NCI-H2029 treated with DMSO at 0.1 percent for 48 hours (cell line): ENCODE data around the gene FXYD7.
"Not testable (repeated sequence)": the region's sequence is repeated elsewhere in the genome, so short reads cannot be mapped to it uniquely, and the experiment has no call there.

ENCODE experiments used
- DNase-seq: peaks from one replicate; lab custom pipeline; 2025; lab: John Stamatoyannopoulos, UW

The FXYD7 gene

GRCh38 chr19:35144600-35145436 lies 1.8 kb downstream of the FXYD7 start:
- DNase-seq = peak; percentile 17

DNA sequence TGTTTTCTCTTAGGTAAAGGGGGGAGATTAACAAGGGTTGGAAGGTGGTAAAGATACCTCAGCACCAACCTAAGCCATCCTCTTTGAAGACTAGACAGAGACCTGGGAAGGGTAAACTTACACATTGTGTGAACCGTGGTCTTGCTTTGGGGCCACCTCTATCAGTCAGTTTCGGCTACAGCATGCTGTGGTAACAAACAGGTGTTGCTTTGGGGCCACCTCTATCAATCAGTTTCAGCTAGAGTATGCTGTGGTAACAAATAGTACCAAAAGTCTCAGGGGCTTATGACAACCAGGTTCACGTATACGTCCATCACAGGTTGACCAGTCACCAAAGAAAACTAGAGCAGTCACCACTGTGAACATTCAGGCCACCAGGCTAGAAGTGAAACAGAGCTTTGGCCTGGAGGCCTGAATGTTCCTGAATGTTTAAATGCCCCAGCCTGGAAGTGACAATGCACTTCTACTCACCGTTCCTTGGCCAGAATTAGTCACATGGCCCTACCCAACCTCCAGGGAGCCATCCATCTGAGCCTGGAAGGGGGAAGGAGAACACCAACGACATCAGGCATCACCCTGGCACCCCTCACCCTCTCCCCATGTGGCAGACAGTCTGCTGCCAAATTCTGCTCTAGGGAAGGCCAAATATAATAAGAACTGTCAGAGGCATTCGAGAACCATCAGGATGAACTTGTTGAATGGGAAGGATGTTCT lies 3.8 kb downstream of the FXYD7 start:
- DNase-seq = no peak

DNA sequence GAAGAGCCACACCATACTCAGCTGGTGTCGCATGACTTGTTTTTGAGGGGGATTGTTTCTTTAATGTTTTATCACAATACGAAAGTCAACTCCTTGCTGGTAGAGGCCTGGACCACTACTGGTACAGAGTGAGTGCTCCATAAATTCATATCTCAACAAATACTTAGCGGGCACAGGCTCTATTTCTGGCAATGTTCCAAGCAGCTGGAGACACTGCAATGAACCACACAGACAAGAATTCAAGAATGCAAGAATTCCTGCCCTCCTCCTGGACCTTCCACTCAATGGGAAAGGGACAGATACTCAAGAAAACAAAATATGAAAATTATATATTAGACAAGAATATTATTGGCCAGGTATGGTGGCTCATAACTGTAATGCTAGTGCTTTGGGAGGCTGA lies 6.4 kb downstream of the FXYD7 start:
- no peak for DNase-seq

- no peak for DNase-seq
Measured at GRCh38 chr19:35150445-35150844, 7.4 kb downstream of the FXYD7 start.

GRCh38 chr19:35151273-35152065 lies 8.4 kb downstream of the FXYD7 start:
- DNase-seq = no peak

- not testable (repeated sequence) for DNase-seq
Measured at GRCh38 chr19:35153129-35153522, 10.1 kb downstream of the FXYD7 start.

- DNase-seq = no peak
Measured at GRCh38 chr19:35153701-35154524, 10.9 kb downstream of the FXYD7 start.

- DNase-seq = no peak
Measured at GRCh38 chr19:35154525-35155406, 11.7 kb downstream of the FXYD7 start, which contains the start of gene FXYD5. Gene FXYD5, plus strand, starts transcription at chr19:35154735. Its CDS starts 816 bp downstream, at chr19:35155551.

DNA sequence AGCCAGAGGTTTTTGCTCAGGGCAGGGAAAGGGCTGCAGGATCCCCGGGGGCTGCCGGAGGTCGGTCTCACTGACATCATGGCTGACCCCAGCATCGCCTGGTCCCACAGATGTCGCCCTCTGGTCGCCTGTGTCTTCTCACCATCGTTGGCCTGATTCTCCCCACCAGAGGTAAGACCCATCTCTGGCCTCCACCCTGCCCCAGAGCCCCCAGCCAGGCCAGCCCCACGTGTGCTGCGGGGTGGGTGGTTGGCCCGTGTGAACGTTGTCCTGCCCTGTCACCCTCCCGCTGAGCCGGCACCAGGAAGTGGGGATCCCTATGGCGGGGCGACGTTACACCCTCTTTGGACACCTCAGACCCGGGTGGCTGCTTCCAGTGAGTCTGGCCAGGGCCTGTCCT lies 12.4 kb downstream of the FXYD7 start:
- no peak for DNase-seq

DNA sequence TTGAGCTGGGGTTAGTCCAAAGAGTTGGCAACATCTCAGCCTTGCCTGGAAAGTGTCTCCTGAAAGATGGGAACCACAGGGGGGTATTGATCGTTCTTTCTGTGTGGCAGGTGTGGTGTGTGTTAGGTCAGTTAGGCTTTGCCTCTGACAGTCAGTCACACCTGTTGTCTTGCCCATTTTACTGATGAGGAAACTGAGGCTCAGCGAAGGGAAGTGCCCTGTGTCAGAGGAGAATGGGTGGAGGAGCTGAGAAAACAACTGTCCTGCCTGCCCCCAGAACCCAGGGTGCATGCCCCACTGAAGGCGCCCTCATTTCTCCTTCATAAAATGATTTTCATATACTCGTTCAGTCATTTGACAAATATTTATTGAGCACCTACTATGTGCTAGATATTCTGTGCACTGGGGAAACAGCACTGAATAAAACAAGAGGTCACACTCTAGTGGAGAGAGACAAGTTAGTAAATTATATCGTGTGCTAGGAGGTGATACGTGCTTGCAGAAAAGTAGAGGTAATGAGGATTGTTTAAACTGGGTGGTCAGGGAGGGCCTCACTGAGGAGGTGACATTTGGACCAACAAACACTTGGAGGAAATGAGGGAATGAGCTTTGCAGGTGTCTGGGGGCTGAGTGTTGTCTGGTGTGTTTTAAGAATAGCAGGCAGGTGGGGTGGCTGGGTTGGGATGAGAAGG lies 13.1 kb downstream of the FXYD7 start:
- DNase-seq = no peak

DNA sequence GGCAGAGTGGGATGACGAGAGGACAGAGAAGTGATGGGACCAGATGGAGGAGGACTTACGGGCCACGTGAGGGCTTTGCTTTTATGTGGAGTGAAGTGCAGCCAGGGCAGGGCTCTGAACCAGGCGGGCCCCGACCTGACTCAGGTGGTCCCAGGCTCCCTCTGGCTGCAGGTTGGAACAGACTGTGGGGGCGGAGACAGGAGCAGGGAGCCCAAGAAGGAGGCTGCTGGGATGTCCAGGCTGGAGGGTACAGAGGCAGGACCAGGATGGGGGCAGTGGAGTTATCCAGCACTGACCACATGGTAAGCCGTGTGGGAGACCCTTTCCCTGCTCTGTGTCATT lies 13.6 kb downstream of the FXYD7 start:
- DNase-seq = no peak

DNA sequence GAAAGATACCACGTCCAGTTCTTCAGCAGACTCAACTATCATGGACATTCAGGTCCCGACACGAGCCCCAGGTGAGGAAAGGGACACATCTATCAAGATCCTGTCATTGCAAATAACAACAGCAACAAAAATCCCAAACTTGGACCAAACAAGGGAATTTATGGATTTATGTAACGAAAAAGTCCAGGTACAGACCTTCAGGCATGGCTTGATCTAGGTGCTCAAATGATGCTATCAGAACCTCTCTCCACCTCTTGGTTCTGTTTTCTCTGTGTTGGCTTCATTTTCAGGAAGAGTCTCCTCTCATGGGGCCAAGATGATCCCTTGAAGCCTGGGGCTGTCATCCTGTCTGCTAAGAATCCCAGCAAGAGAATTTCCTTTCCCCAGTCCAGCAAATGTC lies 14.4 kb downstream of the FXYD7 start:
- DNase-seq = no peak

- DNase-seq = no peak
Measured at GRCh38 chr19:35159606-35160005, 16.6 kb downstream of the FXYD7 start.

GRCh38 chr19:35160629-35161433 lies 17.8 kb downstream of the FXYD7 start:
- no peak for DNase-seq

DNA sequence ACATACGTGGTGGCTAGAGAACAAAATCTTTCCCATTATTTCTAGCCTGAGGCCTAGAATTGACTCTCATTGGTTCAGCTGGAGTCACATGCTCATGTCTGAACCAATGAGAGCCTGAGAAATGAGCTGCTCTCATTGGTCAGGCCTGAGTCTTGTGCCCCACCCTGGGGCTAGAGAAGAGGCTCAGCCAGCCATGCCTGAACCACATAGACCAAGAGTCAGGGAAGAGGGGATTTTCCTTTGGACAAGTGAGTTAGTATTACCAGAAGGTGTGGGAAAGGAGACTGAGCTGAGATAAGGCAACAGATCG lies 18.3 kb downstream of the FXYD7 start:
- DNase-seq = no peak

DNA sequence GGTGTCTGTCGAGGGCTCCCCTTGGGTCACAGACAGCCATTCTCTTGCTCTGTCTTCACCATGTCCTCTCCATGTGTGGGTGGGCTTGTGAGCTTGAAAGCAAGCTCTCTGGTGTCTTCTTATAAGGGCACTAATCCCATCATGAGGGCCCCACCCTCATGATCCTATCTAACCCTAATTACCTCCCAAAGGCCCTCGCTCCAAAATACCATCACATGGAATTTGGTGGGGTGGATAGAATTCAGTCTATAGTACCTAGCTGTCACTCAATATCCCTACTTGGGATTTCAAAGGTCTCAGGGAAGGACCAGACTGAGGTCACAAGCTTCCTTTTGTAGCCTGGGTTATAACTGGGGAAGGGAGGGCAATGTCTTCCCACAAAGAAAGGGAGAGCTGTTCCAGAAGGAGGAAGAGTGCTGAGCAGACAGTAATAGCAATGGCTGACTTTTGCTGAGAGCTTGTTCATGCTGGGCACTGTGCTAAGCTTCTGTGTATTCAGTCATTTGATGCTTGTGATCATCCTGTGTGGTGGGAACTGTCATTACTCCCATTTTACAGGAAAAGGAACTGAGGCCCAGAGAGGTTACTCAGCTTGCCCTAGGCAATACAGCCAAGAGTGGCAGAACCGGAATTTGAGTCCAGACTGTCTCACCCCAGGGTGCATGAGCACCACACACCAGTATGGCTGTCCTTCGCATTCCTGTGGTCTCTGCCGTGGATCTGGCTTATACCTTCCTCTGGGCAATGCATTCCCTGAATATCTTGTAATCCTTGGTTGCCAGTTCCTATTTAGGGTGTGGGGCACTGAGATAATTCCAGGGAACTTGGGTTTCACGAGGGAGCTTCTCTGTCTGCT lies 19.6 kb downstream of the FXYD7 start:
- no peak for DNase-seq

DNA sequence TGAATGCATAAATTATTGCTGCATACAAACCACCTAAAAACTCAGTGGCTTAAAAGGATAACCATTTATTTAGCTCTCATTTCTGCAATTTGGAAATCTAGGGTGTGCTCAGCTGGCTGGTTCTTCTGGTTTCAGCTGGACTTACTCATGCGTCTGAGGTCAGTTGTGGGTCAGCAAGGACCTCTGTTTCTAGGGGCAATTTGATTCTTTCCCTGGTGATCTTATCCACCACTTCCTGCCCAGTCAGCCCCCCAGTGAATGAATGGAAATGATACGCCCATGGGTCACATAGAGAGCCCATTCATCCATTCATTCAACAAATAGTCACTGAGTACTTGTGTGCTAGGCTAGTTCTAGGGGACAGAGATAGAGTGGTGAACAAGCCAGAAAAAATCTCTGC lies 21.4 kb downstream of the FXYD7 start:
- DNase-seq = no peak
